Activated naive CD8-positive, alpha-beta T cell treated with anti-CD3 and anti-CD28 coated beads, Interleukin-2, amount 50 U/mL, for 24 hours (primary cell): Measurements from ENCODE around the gene KLHL3.

Experiments used
- ATAC-seq: fragments of 150-1000 bp; cut with Tn5 transposase; one replicate; pipeline ENCODE4 v1.10.0; 2021
- DNase-seq: peaks from one replicate; pipeline ENCODE4 v3.0.0; 2021
- H3K27ac Mint-ChIP-seq: one replicate; pipeline ENCODE4 v1.8.0; 2021; ENCODE audit warnings: mild to moderate bottlenecking, mixed read lengths
- H3K27me3 Mint-ChIP-seq: one replicate; pipeline ENCODE4 v1.8.0; 2021; ENCODE audit warnings: mixed read lengths
- H3K36me3 Mint-ChIP-seq: one replicate; pipeline ENCODE4 v1.8.0; 2021; ENCODE audit warnings: low read depth, mixed read lengths
- H3K4me1 Mint-ChIP-seq: one replicate; pipeline ENCODE4 v1.8.0; 2021; ENCODE audit warnings: mixed read lengths
- H3K4me3 Mint-ChIP-seq: one replicate; pipeline ENCODE4 v1.8.0; 2021; ENCODE audit warnings: mild to moderate bottlenecking, moderate library complexity, mixed read lengths
- H3K9me3 Mint-ChIP-seq: one replicate; pipeline ENCODE4 v1.8.0; 2021; ENCODE audit warnings: mixed read lengths

The KLHL3 gene

DNA sequence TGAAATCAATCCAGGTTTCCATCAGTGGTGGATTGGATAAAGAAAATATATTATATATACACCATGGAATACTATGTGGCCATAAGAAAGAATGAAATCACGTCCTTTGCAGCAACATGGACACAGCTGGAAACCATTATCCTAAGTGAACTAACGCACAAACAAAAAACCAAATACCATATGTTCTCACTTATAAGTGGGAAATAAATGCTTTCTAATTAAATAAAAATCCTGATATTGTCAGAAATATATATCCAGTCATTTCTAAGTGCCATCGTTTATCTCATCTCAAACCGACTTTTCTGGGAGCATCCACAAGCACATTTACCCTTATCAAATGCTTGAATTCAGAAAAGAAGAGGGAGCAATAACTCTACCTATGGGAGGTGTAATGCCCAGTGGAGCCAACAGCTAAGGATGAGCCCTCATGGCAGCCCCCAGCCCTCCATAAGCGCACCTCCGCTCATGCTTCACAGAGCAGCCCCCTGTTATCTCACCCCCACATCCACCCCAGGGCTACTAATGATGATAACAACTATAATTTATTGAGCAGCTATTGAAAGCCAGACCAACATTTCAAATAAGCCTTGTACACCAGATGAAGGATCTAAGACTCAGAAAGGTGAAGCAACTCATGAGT is 135.0 kb downstream of the KLHL3 start:
- no peak overlapping the region for H3K4me3 Mint-ChIP-seq
- H3K27ac Mint-ChIP-seq: no peak overlapping the region
- ATAC-seq (no peak), DNase-seq (no peak)
- H3K27me3 Mint-ChIP-seq: peaks cover 30% of the 10 kb centered on the region
- H3K9me3 Mint-ChIP-seq: no peaks in the 10 kb centered on the region
- H3K4me1 Mint-ChIP-seq: no peaks in the 10 kb centered on the region
- no peaks in the 10 kb centered on the region for H3K36me3 Mint-ChIP-seq

DNA sequence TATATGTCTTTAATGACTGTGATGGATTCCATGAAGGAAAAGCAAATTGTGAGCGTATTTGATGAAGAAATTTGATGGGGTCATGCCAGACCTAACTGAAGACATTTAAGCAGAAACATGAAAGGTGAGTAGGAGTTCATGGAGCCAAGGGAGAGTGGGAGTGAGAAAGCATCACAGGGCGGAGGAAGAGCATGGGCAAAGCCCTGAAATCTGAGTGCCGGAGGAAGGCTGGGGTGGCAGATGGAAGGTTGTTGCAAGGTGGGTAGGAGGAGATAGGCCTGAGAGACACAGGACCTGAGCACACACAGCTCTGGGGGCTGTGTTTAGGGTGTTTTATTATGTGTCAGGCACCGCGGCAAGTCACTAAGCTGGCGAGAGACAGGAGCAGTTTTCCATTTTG is 136.4 kb downstream of the KLHL3 start:
- DNase-seq (no peak), ATAC-seq (no peak)
- Mint-ChIP-seq H3K36me3 (no peaks in the 10 kb centered on the region), H3K4me3 (no peak overlapping the region), H3K4me1 (no peaks in the 10 kb centered on the region), H3K9me3 (no peaks in the 10 kb centered on the region), H3K27me3 (peaks cover 24% of the 10 kb centered on the region), H3K27ac (no peak overlapping the region)

DNA sequence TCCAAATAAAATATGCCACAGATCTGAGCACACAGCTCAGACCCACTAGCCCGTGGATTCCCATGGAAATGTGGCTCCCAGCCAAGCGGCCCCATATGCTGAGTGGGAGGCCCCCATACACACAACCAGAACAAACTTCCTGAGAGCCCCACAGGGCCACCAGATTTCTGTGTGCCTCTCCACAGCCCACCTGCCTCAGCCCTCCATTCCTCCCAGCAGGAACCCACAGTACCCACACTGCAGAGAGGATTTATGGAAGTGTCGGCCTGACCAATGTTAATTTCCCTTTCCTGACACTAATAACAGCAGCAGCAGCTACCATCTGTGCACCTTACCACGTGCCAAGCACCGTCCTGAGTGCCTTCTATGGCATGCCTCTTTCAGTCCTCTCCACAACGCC is 137.5 kb downstream of the KLHL3 start:
- no peak overlapping the region for H3K27ac Mint-ChIP-seq
- H3K27me3 Mint-ChIP-seq: peaks cover 25% of the 10 kb centered on the region
- no peaks in the 10 kb centered on the region for H3K4me1 Mint-ChIP-seq
- H3K9me3 Mint-ChIP-seq: no peaks in the 10 kb centered on the region
- no peak for ATAC-seq
- no peak for DNase-seq
- no peak overlapping the region for H3K4me3 Mint-ChIP-seq
- no peaks in the 10 kb centered on the region for H3K36me3 Mint-ChIP-seq

DNA sequence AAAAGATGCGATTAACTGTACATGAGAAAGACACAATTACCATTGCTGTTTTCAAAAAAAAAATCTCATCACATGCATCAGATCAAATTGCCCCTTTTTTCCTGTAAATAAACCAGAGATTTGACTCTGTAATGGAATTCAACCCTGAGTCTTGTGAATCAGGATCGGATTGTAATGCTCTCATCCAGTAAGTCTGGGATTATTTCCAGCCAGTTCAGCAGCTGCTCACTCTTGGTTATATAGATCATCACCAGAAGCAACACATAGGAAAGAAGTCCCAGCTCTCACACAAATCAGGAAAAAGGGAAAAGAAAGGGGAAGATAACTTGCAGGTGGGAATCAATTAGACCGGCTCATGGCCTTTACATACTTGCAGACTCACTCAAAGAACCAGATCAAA is 138.9 kb downstream of the KLHL3 start:
- Mint-ChIP-seq H3K27me3 (peaks cover 25% of the 10 kb centered on the region), H3K36me3 (no peaks in the 10 kb centered on the region), H3K9me3 (peaks cover 3% of the 10 kb centered on the region), H3K4me3 (no peak overlapping the region), H3K4me1 (no peaks in the 10 kb centered on the region), H3K27ac (no peak overlapping the region)
- ATAC-seq (no peak), DNase-seq (no peak)

DNA sequence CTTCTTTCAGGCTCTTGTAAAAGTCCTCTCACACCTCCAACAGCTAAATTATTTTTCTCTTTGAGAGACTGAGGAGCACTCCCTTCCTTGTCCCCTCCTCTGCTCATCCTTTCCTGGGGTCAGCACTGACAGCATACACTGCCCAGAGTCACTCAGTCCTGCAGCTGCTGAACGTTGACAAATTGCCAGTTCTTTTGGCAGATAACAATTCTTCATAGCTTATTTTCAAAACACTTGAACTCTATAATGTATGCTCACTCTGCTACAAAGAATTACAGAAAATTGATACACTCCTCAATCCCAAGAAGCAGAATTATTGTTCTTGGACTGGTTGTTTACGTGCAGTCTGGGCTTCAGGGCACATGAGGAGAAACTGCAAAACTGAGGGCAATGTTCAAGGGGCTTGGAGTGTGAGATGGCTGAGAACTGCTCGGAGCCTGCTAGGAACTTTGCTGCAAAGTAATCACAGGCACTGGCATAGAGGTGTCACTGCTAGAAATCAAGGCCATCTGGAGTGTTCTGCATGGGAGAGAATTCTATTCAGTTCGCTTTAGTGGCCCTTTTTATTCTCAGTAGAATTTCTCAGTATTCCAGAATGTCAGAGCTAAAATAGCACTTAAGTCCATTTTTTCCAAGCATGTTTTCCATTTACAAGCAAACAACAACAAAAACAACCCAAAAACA is 140.4 kb downstream of the KLHL3 start:
- Mint-ChIP-seq H3K36me3 (no peaks in the 10 kb centered on the region), H3K27ac (no peak overlapping the region), H3K4me1 (no peaks in the 10 kb centered on the region), H3K9me3 (peaks cover 10% of the 10 kb centered on the region), H3K4me3 (no peak overlapping the region), H3K27me3 (peaks cover 30% of the 10 kb centered on the region)
- DNase-seq (no peak), ATAC-seq (no peak)

DNA sequence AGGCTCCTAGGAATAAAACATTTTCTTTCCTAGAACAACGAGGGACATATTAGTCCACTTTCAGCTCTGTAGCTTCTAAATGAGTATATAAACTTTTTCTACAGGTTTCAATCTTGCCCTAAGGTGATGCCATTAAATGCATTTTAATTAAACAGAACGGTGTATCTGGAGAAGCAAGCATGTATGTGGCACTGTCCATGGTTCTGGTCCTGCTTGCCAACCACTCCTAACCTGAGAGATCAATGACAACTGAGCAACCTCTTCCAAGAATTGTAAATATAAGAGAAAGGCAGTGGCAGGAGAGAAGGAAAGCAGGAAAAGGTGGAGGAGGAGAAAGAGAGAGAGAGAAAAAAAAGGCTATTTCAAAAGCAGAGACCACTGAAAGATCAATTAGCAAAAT is 141.2 kb downstream of the KLHL3 start:
- H3K4me3 Mint-ChIP-seq: no peak overlapping the region
- H3K4me1 Mint-ChIP-seq: no peaks in the 10 kb centered on the region
- DNase-seq (no peak), ATAC-seq (no peak)
- H3K9me3 Mint-ChIP-seq: peaks cover 10% of the 10 kb centered on the region
- no peak overlapping the region for H3K27ac Mint-ChIP-seq
- H3K36me3 Mint-ChIP-seq: no peaks in the 10 kb centered on the region
- H3K27me3 Mint-ChIP-seq: peaks cover 31% of the 10 kb centered on the region

DNA sequence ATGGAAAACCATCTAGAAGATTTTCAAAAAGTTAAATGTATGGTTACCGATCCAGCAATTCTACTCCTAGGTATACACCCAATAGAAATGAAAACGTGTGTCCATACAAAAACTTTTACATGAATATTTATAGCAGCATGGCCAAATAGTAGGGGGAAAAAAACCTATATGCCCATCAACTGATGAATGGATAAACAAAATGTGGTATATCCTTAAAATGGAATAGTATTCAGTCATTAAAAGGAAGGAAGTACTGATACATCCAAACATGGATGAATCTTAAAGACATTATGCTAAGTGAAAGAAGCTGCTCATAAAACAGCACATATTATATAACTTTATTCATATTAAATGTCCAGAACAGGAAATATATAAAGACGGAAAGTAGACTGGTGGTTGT is 143.6 kb downstream of the KLHL3 start:
- no peak for ATAC-seq
- Mint-ChIP-seq H3K36me3 (no peaks in the 10 kb centered on the region), H3K27me3 (peaks cover 24% of the 10 kb centered on the region), H3K9me3 (peaks cover 10% of the 10 kb centered on the region), H3K27ac (no peak overlapping the region), H3K4me3 (no peak overlapping the region), H3K4me1 (peaks cover 6% of the 10 kb centered on the region)
- DNase-seq: no peak

DNA sequence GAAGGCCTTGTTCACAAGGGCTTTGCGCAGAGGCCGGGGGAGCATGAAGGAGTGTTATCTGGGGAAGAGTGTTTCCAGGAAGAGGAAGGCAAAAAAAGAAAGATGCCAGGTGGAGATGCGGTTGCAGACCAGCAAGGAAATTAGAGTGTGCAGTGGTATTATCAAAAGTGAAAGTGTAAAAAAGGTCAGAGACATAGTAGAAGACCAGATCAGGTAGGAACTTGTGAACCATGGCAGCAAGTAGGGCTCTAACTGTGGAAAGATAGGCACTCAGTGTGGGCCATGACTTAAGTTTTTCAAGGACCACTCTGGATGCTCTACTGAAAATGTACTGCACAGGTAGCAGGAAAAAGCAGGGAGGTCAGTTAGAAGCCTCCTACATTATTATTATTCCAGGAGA is 146.7 kb downstream of the KLHL3 start:
- peaks cover 6% of the 10 kb centered on the region for H3K4me1 Mint-ChIP-seq
- DNase-seq: no peak
- peaks cover 23% of the 10 kb centered on the region for H3K27me3 Mint-ChIP-seq
- H3K36me3 Mint-ChIP-seq: no peaks in the 10 kb centered on the region
- peak; percentile 54 for ATAC-seq
- peaks cover 10% of the 10 kb centered on the region for H3K9me3 Mint-ChIP-seq
- H3K4me3 Mint-ChIP-seq: no peak overlapping the region
- no peak overlapping the region for H3K27ac Mint-ChIP-seq

DNA sequence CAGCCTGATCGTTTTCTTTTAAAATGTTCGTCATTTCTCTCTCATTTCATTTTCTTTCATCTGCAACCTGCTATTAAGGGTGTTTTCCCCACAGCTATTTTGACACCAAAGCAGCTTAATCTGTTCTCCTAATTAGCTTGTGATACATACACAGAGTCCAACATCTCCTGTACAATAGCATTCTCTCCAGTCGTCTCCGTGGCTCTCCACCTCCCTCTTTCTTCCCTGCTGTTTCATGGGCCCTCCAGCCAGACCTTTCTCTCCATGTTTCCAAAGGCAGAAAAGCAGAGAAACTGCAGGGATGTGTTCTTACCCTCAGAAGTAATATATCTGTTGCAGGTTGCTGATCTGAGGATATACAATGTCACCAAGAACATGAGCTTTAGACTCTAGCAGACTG is 148.0 kb downstream of the KLHL3 start:
- peaks cover 25% of the 10 kb centered on the region for H3K27me3 Mint-ChIP-seq
- no peaks in the 10 kb centered on the region for H3K36me3 Mint-ChIP-seq
- peaks cover 10% of the 10 kb centered on the region for H3K9me3 Mint-ChIP-seq
- ATAC-seq (no peak), DNase-seq (no peak)
- no peak overlapping the region for H3K27ac Mint-ChIP-seq
- H3K4me1 Mint-ChIP-seq: peaks cover 6% of the 10 kb centered on the region
- no peak overlapping the region for H3K4me3 Mint-ChIP-seq

DNA sequence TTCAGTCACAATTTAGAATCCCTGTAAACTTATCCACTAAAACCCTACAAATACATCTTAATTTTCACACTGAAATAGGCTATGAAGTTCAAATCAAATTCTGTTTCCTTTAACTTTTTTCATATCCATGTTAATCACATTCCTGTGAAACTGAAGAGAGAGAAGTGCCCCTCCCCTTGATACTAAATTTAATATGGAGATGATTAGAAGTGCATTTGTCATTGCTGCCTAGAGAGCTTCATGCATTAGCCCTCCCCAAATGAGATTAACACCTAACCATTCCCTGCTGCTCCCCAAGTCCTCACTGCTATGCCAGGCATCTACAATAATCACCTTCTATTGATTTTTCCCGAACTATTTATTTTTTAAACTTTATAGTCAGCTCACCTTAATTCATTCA is 151.6 kb downstream of the KLHL3 start:
- Mint-ChIP-seq H3K9me3 (no peaks in the 10 kb centered on the region), H3K4me3 (no peak overlapping the region), H3K27me3 (peaks cover 21% of the 10 kb centered on the region), H3K4me1 (peaks cover 5% of the 10 kb centered on the region), H3K36me3 (no peaks in the 10 kb centered on the region), H3K27ac (no peak overlapping the region)
- no peak for ATAC-seq
- DNase-seq: no peak

DNA sequence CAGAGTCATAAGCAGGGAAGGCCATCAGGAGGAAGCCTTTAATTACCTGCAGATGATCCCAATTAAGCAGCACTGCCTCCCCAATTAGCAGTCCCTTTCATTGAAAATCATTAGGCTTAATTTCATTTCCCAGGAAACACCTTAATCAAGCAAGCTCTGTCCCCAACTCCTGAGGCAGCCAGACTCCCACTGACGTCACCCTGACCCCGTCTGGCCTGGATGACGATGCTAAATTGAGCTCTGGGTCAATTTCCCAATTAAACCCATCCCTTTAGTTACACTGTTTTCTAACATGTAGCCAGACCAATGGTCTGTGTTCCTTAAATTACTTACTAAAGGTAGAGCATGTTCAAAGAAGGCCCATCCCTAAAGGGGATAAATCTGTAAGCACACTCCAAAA is 152.8 kb downstream of the KLHL3 start:
- Mint-ChIP-seq H3K27ac (no peak overlapping the region), H3K4me1 (no peaks in the 10 kb centered on the region), H3K36me3 (no peaks in the 10 kb centered on the region), H3K4me3 (no peak overlapping the region), H3K27me3 (peaks cover 14% of the 10 kb centered on the region), H3K9me3 (no peaks in the 10 kb centered on the region)
- no peak for ATAC-seq
- no peak for DNase-seq

DNA sequence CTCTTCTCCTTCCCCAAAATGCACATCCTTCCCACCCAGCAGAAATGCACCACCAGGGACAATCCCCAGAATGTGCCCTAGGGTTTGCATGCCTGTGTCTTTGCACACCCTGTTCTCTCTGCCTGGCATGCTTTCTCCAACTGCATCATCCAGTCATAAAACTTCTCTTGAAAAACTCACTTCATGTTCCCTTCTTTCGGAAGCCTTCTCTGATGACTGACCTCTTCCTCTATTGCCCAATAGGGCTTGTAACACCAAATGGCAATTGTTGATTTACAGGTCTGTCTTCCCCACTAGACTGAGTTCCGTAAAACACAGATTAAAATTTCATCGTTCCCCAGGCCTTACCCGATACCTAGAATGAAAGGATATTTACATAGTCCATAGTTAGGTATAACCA is 153.7 kb downstream of the KLHL3 start:
- Mint-ChIP-seq H3K27ac (no peak overlapping the region), H3K9me3 (no peaks in the 10 kb centered on the region), H3K36me3 (no peaks in the 10 kb centered on the region), H3K4me3 (no peak overlapping the region), H3K4me1 (no peaks in the 10 kb centered on the region), H3K27me3 (peaks cover 13% of the 10 kb centered on the region)
- DNase-seq (no peak), ATAC-seq (no peak)

DNA sequence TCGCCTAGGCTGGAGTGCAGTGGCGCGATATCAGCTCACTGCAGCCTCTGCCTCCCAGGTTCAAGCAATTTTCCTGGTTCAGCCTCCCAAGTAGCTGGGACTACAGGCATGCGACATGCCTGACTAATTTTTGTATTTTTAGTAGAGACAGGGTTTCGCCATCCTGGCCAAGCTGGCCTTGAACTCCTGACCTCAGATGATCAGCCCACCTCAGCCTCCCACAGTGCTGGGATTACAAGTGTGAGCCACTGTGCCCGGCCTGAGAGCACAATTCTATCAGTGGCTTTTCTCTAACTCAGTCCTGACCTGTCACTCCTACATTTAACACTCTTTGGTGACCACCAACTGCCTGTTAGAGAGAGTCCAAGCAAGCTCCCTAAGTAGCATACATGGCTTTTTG is 154.1 kb downstream of the KLHL3 start:
- ATAC-seq (no peak), DNase-seq (no peak)
- no peaks in the 10 kb centered on the region for H3K4me1 Mint-ChIP-seq
- H3K4me3 Mint-ChIP-seq: no peak overlapping the region
- H3K27me3 Mint-ChIP-seq: peaks cover 10% of the 10 kb centered on the region
- H3K36me3 Mint-ChIP-seq: no peaks in the 10 kb centered on the region
- no peak overlapping the region for H3K27ac Mint-ChIP-seq
- no peaks in the 10 kb centered on the region for H3K9me3 Mint-ChIP-seq

DNA sequence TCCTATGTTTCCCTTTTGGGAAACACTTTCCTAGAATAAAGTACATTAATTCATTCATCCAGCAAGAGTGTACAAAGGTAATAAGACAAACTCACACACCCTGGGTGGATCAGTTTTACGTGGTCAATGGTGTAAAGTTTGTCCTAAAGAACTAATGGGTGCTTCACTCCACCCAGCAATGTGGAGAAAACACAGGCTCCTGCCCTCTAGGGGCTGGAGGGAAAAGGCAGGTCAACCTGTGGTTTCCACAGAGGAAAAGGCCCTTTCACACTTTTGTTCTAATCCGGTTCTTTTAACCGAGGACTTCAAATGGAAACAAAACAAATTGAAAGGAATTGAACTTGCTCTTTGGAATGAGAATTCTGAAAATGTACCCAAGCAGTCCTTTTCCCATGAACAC is 155.9 kb downstream of the KLHL3 start:
- no peak overlapping the region for H3K4me3 Mint-ChIP-seq
- H3K27me3 Mint-ChIP-seq: peaks cover 10% of the 10 kb centered on the region
- DNase-seq (no peak), ATAC-seq (no peak)
- no peaks in the 10 kb centered on the region for H3K9me3 Mint-ChIP-seq
- H3K27ac Mint-ChIP-seq: no peak overlapping the region
- H3K4me1 Mint-ChIP-seq: no peaks in the 10 kb centered on the region
- H3K36me3 Mint-ChIP-seq: no peaks in the 10 kb centered on the region

DNA sequence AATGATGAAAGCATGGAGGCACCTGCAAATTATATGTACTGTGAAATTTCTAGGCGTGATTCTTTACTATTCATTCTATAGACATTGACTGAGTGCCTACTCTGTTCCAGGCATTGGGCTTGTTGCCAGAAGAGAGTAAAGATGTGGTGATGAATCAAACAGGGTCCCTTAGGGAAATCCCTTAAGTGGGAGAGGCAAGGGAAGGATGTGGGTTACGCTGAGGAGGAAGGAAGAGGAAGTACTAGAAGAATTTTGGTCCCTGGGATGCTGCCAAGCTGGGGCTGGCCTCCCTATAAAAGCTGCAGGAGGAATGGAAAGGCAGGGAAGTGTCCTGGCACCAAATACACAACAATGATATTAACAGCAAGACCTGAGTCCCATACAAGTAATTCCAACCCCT is 160.0 kb downstream of the KLHL3 start:
- Mint-ChIP-seq H3K27ac (no peak overlapping the region), H3K9me3 (no peaks in the 10 kb centered on the region), H3K4me1 (no peaks in the 10 kb centered on the region), H3K4me3 (no peak overlapping the region), H3K36me3 (no peaks in the 10 kb centered on the region), H3K27me3 (peaks cover 14% of the 10 kb centered on the region)
- no peak for ATAC-seq
- no peak for DNase-seq

DNA sequence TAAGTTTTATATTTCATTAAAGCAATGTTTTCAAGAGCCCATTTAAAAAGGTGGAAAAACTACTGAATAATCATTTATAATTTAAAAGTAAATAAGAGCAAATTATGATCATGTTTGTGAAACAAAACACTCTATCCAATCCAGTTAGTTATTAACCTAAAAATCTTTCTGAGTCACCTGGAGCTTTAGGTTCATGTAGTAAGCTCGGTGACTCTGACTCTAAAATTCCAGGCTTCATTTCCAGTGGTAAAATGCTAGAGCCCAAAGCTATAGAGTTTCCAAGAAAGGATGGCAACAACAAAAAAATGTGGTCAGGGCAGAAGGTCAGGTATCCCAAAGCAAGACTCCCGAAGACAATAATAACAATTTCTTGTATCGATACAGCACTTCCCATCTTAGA is 160.7 kb downstream of the KLHL3 start:
- DNase-seq: no peak
- Mint-ChIP-seq H3K9me3 (no peaks in the 10 kb centered on the region), H3K27me3 (peaks cover 14% of the 10 kb centered on the region), H3K4me3 (no peak overlapping the region), H3K27ac (no peak overlapping the region), H3K4me1 (no peaks in the 10 kb centered on the region), H3K36me3 (no peaks in the 10 kb centered on the region)
- ATAC-seq: no peak
